Aorta (tissue), 5 donors: ENCODE results near the gene FBXL7. TPM values are rescaled to one million over a fixed set of nuclear protein-coding genes. Genes with fewer than 3 reads are reported as not detected.

Experiments used
- ATAC-seq: fragments of 200-7000 bp; cut with Tn5 transposase; one replicate; pipeline ENCODE4 v1.9.1; 2022; ENCODE audit warnings: moderate library complexity; ENCODE audit not compliant: low FRiP score
- DNase-seq, 2 donors: peaks; one replicate each; pipeline ENCODE4 v3.0.0-alpha.2; 2020
- H3K27ac ChIP-seq, 2 donors: one replicate each; pipeline ENCODE4 v1.5.1; 2013; ENCODE audit warnings: low read length in 2 of 2, mild to moderate bottlenecking in 2 of 2, moderate library complexity in 2 of 2, control low read depth in 1 of 2, inconsistent platforms in 1 of 2, low read depth in 1 of 2
- H3K27me3 ChIP-seq, 2 donors: one replicate each; pipeline ENCODE4 v1.6.1; 2013; ENCODE audit warnings: control low read depth in 1 of 2, low read length in 1 of 2, mild to moderate bottlenecking in 1 of 2, moderate library complexity in 1 of 2; ENCODE audit not compliant: insufficient read depth in 2 of 2, control insufficient read depth in 1 of 2
- H3K36me3 ChIP-seq, 2 donors: one replicate each; pipeline ENCODE4 v1.6.1; 2013; ENCODE audit warnings: control low read depth in 1 of 2, low read length in 1 of 2, mild to moderate bottlenecking in 1 of 2; ENCODE audit not compliant: insufficient read depth in 2 of 2, control insufficient read depth in 1 of 2
- H3K4me1 ChIP-seq, 2 donors: one replicate each; pipeline ENCODE4 v1.6.1; 2013; ENCODE audit warnings: low read length in 2 of 2, control low read depth in 1 of 2, mild to moderate bottlenecking in 1 of 2, moderate library complexity in 1 of 2; ENCODE audit not compliant: insufficient read depth in 2 of 2, control insufficient read depth in 1 of 2
- H3K4me3 ChIP-seq, 2 donors: one replicate each; pipeline ENCODE4 v1.5.1; 2013; ENCODE audit warnings: low read length in 2 of 2, control low read depth in 1 of 2, mild to moderate bottlenecking in 1 of 2
- H3K9me3 ChIP-seq: one replicate; pipeline ENCODE4 v1.6.1; 2013; ENCODE audit warnings: mild to moderate bottlenecking, low read length; ENCODE audit not compliant: control insufficient read depth
- WGBS, 2 donors: extraction: QIAGEN DNeasy Blood & Tissue Kit; methylation state at CpG; one replicate each; pipeline ENCODE4 v1.1.7; 2013; 5-methylcytosine and 5-hydroxymethylcytosine counted together
- intact Hi-C, 2 donors: fragments of 100-400 bp; cut with DNase I; formaldehyde crosslinking; loops; one replicate each; pipeline versions ENCODE4 v1.14.2 to v1.15.0; 2022
- polyA plus RNA-seq, 2 donors: library from polyadenylated mRNA; stranded (reverse); fragments of 200-250 nt; gene quantifications; one replicate each; pipeline ENCODE4 v1.2.3, GENCODE V29; 2013
- total RNA-seq, 2 donors: library from RNA; stranded (reverse); fragmentation: NEBNext Ultra II Directional; extraction: Animal tissue kit (Norgen Biotek cat#: 25700); gene quantifications; one replicate each; pipeline ENCODE4 v1.2.1, GENCODE V29; 2021
- donor health status: healthy with polysubstance abuse.
- donor health status: Bipolar disorder and iron deficiency.
- donor health status: DM: no; HTN: no; CAD: no.
- donor health status: DM: no; HTN: no; CAD: no.
- donor health status: DM: yes; HTN: yes; CAD: no.

The FBXL7 gene
- total and polyA plus RNA-seq, 4 donors = 3.9 to 32.7 (median 14.7) TPM

GRCh38 chr5:15741591-15741990, 241.6 kb downstream of the FBXL7 start:
- Histone ChIP-seq H3K4me3 (peak overlapping the region; percentile 43 to 69), H3K4me1 (peaks cover 9 to 11% of the 10 kb centered on the region in 2 donors), H3K27ac (no peak overlapping the region), H3K27me3 (no peaks in the 10 kb centered on the region), H3K9me3 (no peaks in the 10 kb centered on the region), H3K36me3 (no peaks in the 10 kb centered on the region)
- no peak for ATAC-seq
- no peak for DNase-seq
- WGBS, 2 donors = 7 to 13% methylated on average over 5 of the region's 5 CpGs
- intact Hi-C loops = no loop called here

DNA sequence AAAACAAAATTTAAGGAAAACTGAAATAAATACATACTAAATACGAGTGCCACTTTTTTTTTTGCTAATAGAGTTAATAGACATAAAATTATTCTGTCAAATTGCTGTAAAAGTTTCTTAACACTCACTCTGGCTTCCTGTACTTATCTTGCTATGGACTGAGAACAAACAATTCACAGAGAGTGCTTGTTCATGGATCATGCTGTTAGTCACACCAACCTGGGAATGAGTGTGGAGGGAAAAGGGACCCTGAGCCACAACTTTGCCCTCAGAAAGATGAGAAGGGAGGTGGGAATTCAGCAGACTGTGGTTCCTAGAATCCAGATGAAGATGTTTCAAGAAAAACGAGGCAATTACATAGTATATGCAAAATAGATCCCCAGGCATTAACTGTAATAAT, 246.9 kb downstream of the FBXL7 start:
- H3K9me3 ChIP-seq = no peaks in the 10 kb centered on the region
- ATAC-seq (no peak), DNase-seq (no peak)
- 72 to 81% methylated on average over 2 of the region's 2 CpGs for WGBS, 2 donors
- H3K4me3 ChIP-seq = no peak overlapping the region
- H3K27ac ChIP-seq = no peak overlapping the region
- no peaks in the 10 kb centered on the region for H3K36me3 ChIP-seq
- no peaks in the 10 kb centered on the region for H3K27me3 ChIP-seq
- H3K4me1 ChIP-seq = peaks cover 0 to 4% of the 10 kb centered on the region in 2 donors
- intact Hi-C loops = no loop called here

DNA sequence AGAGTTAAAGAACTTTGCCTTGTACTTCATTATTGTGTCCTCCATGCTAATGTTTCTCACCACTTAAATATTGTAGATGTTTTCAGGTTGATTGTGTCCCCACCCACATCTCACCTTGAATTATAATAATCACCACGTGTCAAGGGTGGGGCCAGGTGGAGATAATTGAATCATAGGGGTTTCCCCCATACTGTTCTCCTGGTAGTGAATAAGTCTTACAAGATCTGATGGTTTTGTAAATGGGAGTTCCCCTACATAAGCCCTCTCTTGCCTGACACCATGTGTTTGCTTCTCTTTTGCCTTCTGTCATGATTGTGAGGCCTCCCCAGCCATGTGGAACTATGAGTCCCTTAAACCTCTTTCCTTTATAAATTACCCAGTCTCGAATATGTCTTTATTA, 248.3 kb downstream of the FBXL7 start:
- no peaks in the 10 kb centered on the region for H3K27me3 ChIP-seq
- 89 to 90% methylated on average over 2 of the region's 2 CpGs for WGBS, 2 donors
- no peaks in the 10 kb centered on the region for H3K36me3 ChIP-seq
- no peak overlapping the region for H3K4me3 ChIP-seq
- ATAC-seq (no peak), DNase-seq (no peak)
- peaks cover 0 to 2% of the 10 kb centered on the region in 2 donors for H3K4me1 ChIP-seq
- intact Hi-C loops = no loop called here
- no peak overlapping the region for H3K27ac ChIP-seq
- H3K9me3 ChIP-seq = no peaks in the 10 kb centered on the region

DNA sequence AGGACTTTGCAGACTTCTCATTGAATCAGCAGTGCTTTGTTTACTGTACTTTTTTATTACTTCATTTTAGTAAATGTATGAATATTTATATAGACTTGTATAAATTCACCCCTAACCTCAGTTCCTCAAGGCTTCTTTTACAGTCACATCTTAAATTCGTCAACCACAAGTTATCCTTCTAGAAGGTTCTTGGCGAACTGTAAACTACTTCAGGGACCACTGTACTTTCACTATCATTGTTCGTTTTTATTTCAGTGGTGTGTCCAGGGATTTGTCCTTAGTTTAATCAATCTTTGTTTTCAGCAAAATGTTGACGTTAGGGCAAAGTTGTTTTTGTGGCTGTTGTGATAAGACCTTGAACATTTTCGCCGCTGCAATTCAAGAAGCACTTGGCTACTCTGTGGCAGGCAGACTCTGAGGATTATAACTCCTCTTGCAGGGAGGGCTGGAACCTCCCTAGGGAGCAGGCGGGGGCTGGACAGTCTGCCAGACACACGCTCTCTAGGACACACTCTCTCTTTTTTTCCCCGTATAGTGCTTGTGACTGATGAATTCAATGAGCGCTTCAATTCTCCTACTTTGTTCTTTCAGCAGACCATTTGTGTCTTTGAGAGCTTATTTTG, 252.8 kb downstream of the FBXL7 start:
- Histone ChIP-seq H3K36me3 (no peaks in the 10 kb centered on the region), H3K4me1 (peaks cover 0 to 2% of the 10 kb centered on the region in 2 donors), H3K27me3 (no peaks in the 10 kb centered on the region), H3K27ac (no peak overlapping the region), H3K4me3 (no peak overlapping the region), H3K9me3 (no peaks in the 10 kb centered on the region)
- intact Hi-C loops = no loop called here
- 19 to 21% methylated on average over 10 of the region's 10 CpGs for WGBS, 2 donors
- ATAC-seq = peak; percentile 62
- peak; percentile 51 to 75 for DNase-seq

GRCh38 chr5:15753752-15754151, 253.8 kb downstream of the FBXL7 start:
- Histone ChIP-seq H3K9me3 (no peaks in the 10 kb centered on the region), H3K27ac (no peak overlapping the region), H3K4me3 (no peak overlapping the region), H3K4me1 (peaks cover 0 to 2% of the 10 kb centered on the region in 2 donors), H3K27me3 (no peaks in the 10 kb centered on the region), H3K36me3 (no peaks in the 10 kb centered on the region)
- no peak for ATAC-seq
- DNase-seq = no peak
- 94 to 97% methylated on average over 1 of the region's 1 CpG for WGBS, 2 donors
- intact Hi-C loops = no loop called here

DNA sequence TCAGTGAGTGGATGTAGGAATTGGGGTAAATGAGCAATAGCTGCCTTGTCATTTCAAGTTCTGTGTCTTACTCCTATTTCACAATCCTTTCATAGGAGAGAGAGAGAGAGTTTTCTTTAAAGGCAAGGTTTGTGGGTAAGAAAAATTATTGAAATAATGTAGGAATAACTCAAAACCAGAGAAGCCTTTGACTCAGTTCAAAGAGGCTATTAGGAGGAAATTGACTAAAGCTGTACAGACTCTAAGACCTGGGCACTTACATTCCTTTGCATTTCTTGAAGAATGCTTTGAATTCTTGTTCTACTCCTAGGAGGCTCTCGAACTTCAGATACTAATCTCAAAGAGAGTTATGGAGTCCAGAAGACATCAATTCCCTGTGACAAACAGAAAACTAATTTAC, 257.1 kb downstream of the FBXL7 start:
- H3K27ac ChIP-seq = no peak overlapping the region
- H3K4me3 ChIP-seq = no peak overlapping the region
- intact Hi-C loops = no loop called here
- H3K36me3 ChIP-seq = no peaks in the 10 kb centered on the region
- ATAC-seq (no peak), DNase-seq (no peak)
- H3K9me3 ChIP-seq = no peaks in the 10 kb centered on the region
- H3K4me1 ChIP-seq = peaks cover 0 to 2% of the 10 kb centered on the region in 2 donors
- no peaks in the 10 kb centered on the region for H3K27me3 ChIP-seq
- 55 to 56% methylated on average over 1 of the region's 1 CpG for WGBS, 2 donors

DNA sequence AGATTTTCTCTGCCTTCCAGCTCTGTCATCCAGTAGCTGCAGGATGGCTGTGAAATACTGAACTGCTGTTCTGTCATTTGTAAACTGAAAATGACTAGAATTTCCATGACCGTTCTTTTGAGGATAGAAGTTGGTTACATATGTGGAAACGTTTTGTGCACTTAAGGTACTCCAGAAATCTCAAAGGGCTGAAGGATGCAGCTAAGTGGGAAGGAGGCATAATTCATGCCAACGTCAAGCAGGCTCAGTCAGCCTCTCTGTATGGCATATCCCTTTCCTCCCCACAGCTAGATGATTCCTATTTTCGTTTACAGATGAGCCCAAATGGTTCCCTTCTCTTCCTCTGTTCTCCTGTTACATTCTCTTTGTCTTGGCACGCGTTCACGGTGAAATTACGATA, 257.6 kb downstream of the FBXL7 start:
- intact Hi-C loops = no loop called here
- Histone ChIP-seq H3K27ac (no peak overlapping the region), H3K36me3 (no peaks in the 10 kb centered on the region), H3K9me3 (no peaks in the 10 kb centered on the region), H3K4me1 (peaks cover 1 to 2% of the 10 kb centered on the region in 2 donors), H3K4me3 (no peak overlapping the region), H3K27me3 (no peaks in the 10 kb centered on the region)
- ATAC-seq = no peak
- 68 to 72% methylated on average over 8 of the region's 8 CpGs for WGBS, 2 donors
- no peak for DNase-seq

DNA sequence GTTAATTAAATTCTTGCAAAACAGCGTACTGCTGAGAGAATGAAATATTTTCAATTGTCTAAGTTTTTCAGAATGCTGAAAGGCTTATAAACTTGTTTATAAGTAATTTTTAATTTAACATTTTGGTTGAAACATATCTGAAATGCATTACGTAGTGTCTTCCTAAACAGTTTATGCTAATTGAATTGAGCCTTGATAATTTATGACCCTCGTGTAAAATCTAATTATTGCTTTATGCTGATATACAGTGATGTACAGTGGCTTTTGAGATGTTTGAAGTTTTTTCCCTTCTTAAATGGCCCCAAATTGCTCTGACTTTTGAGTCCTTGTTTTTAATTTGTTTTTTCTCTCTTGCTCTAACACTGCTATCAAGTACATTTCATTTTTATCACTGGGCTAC, 262.7 kb downstream of the FBXL7 start:
- intact Hi-C loops = no loop called here
- no peaks in the 10 kb centered on the region for H3K9me3 ChIP-seq
- H3K27me3 ChIP-seq = no peaks in the 10 kb centered on the region
- no peak overlapping the region for H3K27ac ChIP-seq
- WGBS, 2 donors = 93 to 95% methylated on average over 3 of the region's 3 CpGs
- DNase-seq (no peak), ATAC-seq (no peak)
- no peaks in the 10 kb centered on the region for H3K36me3 ChIP-seq
- no peak overlapping the region for H3K4me3 ChIP-seq
- peaks cover 0 to 1% of the 10 kb centered on the region in 2 donors for H3K4me1 ChIP-seq

DNA sequence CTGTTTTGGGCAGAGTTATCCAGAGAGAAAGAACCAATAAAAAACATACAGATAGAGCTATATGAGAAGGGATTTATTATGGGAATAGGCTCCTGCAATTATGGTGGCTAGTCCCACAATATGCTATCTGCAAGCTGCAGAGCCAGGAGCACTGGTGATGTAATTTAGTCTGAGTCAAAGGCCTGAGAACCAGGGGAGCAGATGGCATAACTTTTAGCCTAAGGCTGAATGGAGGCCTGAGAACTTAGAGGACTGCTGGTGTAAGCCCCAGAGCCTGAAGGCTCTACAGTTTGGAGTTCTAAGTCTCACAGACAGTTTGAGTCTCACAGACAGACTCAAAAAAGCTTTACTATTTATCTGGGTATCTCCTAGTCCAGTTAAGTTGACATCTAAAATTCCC, 263.8 kb downstream of the FBXL7 start:
- Histone ChIP-seq H3K27ac (no peak overlapping the region), H3K4me1 (peaks cover 0 to 1% of the 10 kb centered on the region in 2 donors), H3K36me3 (no peaks in the 10 kb centered on the region), H3K9me3 (no peaks in the 10 kb centered on the region), H3K27me3 (no peaks in the 10 kb centered on the region), H3K4me3 (no peak overlapping the region)
- intact Hi-C loops = no loop called here
- ATAC-seq (no peak), DNase-seq (no peak)
